A673 (cell line): Measurements from ENCODE around the gene ZNF653. TPM values are rescaled to one million over a fixed set of nuclear protein-coding genes. Genes with fewer than 3 reads are reported as not detected.

Experiments
- BruUV-seq: library from RNA; stranded (reverse); fragments of 400-500 nt; replicated peaks from 2 replicates; lab custom pipeline; 2021; lab: Mats Ljungman, UMichigan
- CTCF ChIA-PET: fragments of 300-600 bp; sonication (Branson Sonifier 250); formaldehyde crosslinking; loops from one replicate; lab custom pipeline; 2022; ENCODE audit warnings: antibody characterized with exemption; lab: Charles Lee
- POLR2A ChIA-PET: fragments of 300-600 bp; sonication (Branson Sonifier 250); formaldehyde crosslinking; loops from one replicate; lab custom pipeline; 2022; ENCODE audit warnings: antibody characterized with exemption; ENCODE audit not compliant: low non-redundant PET; lab: Charles Lee
- DNase-seq: peaks from one replicate; pipeline ENCODE4 v3.0.0-alpha.2; 2015; ENCODE audit warnings: low spot score
- H3K27ac ChIP-seq: fragments of 200-600 bp; sonication (generic); 2 replicates; pipeline ENCODE4 v1.5.1; 2016; ENCODE audit warnings: mixed run types, low read depth, mild to moderate bottlenecking, mixed read lengths, antibody characterized with exemption, low read length; ENCODE audit not compliant: poor library complexity, severe bottlenecking
- H3K27me3 ChIP-seq: fragments of 200-600 bp; sonication (generic); replicated peaks from 2 replicates; pipeline ENCODE4 v1.6.1; 2017; ENCODE audit warnings: mixed run types, low read depth, mild to moderate bottlenecking, mixed read lengths, antibody characterized with exemption, low read length; ENCODE audit not compliant: insufficient read depth, poor library complexity
- H3K36me3 ChIP-seq: fragments of 200-600 bp; sonication (generic); 2 replicates; pipeline ENCODE4 v1.6.1; 2016; ENCODE audit warnings: mixed run types, mild to moderate bottlenecking, mixed read lengths, antibody characterized with exemption, low read length; ENCODE audit not compliant: insufficient read depth, poor library complexity, severe bottlenecking
- H3K4me1 ChIP-seq: fragments of 200-600 bp; sonication (generic); 2 replicates; pipeline ENCODE4 v1.6.1; 2017; ENCODE audit warnings: mixed run types, mild to moderate bottlenecking, mixed read lengths, antibody characterized with exemption, low read length; ENCODE audit not compliant: insufficient read depth, poor library complexity, severe bottlenecking
- H3K4me3 ChIP-seq: fragments of 200-600 bp; sonication (generic); 2 replicates; pipeline ENCODE4 v1.5.1; 2016; ENCODE audit warnings: low read depth, mixed run types, mild to moderate bottlenecking, mixed read lengths, low read length; ENCODE audit not compliant: poor library complexity, severe bottlenecking
- H3K9me3 ChIP-seq: fragments of 200-600 bp; sonication (generic); 2 replicates; pipeline ENCODE4 v1.6.1; 2016; ENCODE audit warnings: mixed run types, low read depth, mild to moderate bottlenecking, mixed read lengths, antibody characterized with exemption, low read length; ENCODE audit not compliant: poor library complexity, severe bottlenecking
- CTCF ChIP-seq: fragments of 300-800, 200-600 bp; sonication (generic); conservative IDR thresholded peaks from 2 replicates; pipeline ENCODE4 v1.5.1; 2017; ENCODE audit warnings: low read depth, mild to moderate bottlenecking, antibody characterized with exemption, low read length, moderate library complexity, mixed read lengths
- EZH2 ChIP-seq: fragments of 200-600 bp; sonication (generic); IDR thresholded peaks from 2 replicates; pipeline ENCODE4 v1.6.1; 2017; ENCODE audit warnings: borderline replicate concordance, low read depth, mild to moderate bottlenecking, mixed read lengths, antibody characterized with exemption, low read length; ENCODE audit not compliant: poor library complexity, severe bottlenecking
- intact Hi-C: fragments of 100-400 bp; cut with micrococcal nuclease; formaldehyde crosslinking; loops from one replicate; pipeline ENCODE4 v1.10.0; 2022; ENCODE audit not compliant: unreplicated experiment
- total RNA-seq: library from RNA; stranded (reverse); gene quantifications from 2 replicates; pipeline ENCODE4 v1.2.3, GENCODE V29; 2021

ZNF653 gene
- total RNA-seq, 1 experiment from 2014 or later, result 15.9 TPM

- DNase-seq, result no peak
- intact Hi-C loops, result no loop called here
- Histone ChIP-seq H3K4me3 (no peak overlapping the region), H3K36me3 (no peaks in the 10 kb centered on the region), H3K27ac (no peak overlapping the region), H3K4me1 (no peaks in the 10 kb centered on the region), H3K27me3 (no peaks in the 10 kb centered on the region), H3K9me3 (no peaks in the 10 kb centered on the region)
- TF ChIP-seq EZH2, result no peak
- TF ChIP-seq CTCF, result no peak
- BruUV-seq, result no TSS peak
- ChIA-PET POLR2A (no interaction called here), CTCF (no interaction called here)
These were observed 40.0 kb downstream of the ZNF653 start for GRCh38 chr19:11465600-11465999.

GRCh38 chr19:11464333-11465265, 41.0 kb downstream of the ZNF653 start:
- POLR2A ChIA-PET, result no interaction called here

GRCh38 chr19:11463391-11463790, 42.2 kb downstream of the ZNF653 start:
- Histone ChIP-seq H3K9me3 (no peaks in the 10 kb centered on the region), H3K36me3 (no peaks in the 10 kb centered on the region), H3K4me3 (no peak overlapping the region), H3K27me3 (no peaks in the 10 kb centered on the region), H3K27ac (no peak overlapping the region), H3K4me1 (no peaks in the 10 kb centered on the region)
- no peak for DNase-seq
- ChIA-PET CTCF (no interaction called here), POLR2A (interaction anchor here (0.7 kb wide), 1 partner anchor 11 kb away, joined by 5 read pairs; no protein-coding TSS in a partner anchor)
- intact Hi-C loops, result no loop called here
- BruUV-seq, result no TSS peak
- no peak for TF ChIP-seq EZH2
- no peak for TF ChIP-seq CTCF

More at GRCh38 chr19:11464333-11465265, 41.0 kb downstream of the ZNF653 start:
- H3K36me3 ChIP-seq, result no peaks in the 10 kb centered on the region
- no peak overlapping the region for H3K27ac ChIP-seq
- TF ChIP-seq EZH2 (no peak), CTCF (no peak)
- BruUV-seq, result no TSS peak
- H3K4me1 ChIP-seq, result no peaks in the 10 kb centered on the region
- H3K4me3 ChIP-seq, result no peak overlapping the region
- no peaks in the 10 kb centered on the region for H3K27me3 ChIP-seq
- intact Hi-C loops, result no loop called here
- CTCF ChIA-PET, result no interaction called here
- DNase-seq, result no peak
- H3K9me3 ChIP-seq, result no peaks in the 10 kb centered on the region
